GM11168 (cell line): ENCODE data around the gene BIK.

ENCODE experiments used
- in situ Hi-C: fragments of 300-500 bp; cut with MboI; formaldehyde crosslinking; loops from one replicate; pipeline ENCODE4 v1.12.0; 2022; ENCODE audit warnings: low sequenced_read_pairs; ENCODE audit not compliant: unreplicated experiment

Gene BIK, protein sequence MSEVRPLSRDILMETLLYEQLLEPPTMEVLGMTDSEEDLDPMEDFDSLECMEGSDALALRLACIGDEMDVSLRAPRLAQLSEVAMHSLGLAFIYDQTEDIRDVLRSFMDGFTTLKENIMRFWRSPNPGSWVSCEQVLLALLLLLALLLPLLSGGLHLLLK

DNA sequence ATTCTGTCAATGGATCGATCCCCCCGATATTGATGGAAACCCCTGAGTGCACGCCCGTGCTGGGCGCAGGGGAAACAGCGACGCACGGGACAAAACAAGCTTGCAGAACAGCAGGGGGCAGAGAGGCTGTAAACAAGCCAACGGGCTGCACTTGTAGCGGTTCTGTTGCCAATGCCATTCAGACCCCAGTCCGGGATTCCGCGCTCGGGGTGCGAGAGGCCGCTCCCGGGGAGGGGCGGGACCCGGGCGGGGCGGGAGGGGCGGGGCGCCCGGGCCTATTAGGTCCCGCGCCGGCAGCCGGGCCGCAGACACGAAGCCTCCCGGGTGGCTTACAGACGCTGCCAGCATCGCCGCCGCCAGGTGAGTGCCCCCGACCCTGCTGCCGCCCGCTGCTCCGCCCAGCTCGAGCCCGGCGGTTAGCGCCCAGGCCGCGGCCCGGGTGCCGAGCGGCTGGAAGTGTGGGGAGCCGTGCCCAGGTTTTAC lies at the start of gene BIK:
Gene BIK, plus strand, starts transcription at position 307 of the 483 bp plus-strand sequence. CDS start 13,273 bp downstream, outside the sequence.
- in situ Hi-C loops = no loop called here

DNA sequence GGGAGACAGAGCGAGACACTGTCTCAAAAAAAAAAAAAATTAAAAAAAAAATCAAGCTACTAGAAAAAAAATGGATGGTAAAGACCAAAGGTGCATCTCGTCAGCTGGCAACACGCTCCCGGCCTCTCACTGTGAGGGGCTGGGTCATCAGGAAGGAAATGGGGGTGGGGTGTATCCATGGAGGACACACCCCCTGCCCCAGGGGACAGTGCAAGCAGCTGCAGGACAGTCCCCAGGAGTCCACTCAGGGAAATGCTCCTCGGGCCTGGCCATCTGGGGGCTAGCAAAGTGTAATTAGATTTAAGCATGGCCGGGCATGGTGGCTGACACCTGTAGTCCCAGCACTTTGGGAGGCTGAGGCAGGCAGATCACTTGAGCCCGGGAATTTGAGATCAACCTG lies 44.4 kb upstream of the BIK start:
- in situ Hi-C loops = no loop called here

DNA sequence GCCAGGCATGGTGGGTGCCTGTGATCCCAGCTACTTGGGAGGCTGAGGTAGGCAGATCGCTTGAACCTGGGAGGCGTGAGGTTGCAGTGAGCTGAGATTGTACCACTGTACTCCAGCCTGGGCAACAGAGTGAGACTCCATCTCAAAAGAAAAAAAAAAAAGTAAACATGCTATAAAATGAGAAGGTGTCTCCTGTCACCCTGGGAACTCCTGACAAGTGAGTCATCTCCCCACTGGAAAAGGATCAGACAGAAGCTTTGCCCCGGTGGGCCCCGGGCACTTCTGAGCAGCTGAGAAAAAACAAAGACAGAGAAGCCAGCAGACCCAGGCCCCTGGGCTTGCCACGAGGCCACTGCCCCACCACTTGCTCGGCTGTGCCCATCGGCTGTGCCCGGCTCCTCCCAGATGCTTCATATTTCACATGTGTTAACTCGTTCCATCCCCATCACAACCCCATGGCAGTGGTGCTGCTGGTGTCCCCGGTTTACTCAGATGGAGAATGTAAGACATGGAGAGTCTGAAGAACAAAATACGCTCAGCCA lies 43.6 kb upstream of the BIK start:
- in situ Hi-C loops = no loop called here

DNA sequence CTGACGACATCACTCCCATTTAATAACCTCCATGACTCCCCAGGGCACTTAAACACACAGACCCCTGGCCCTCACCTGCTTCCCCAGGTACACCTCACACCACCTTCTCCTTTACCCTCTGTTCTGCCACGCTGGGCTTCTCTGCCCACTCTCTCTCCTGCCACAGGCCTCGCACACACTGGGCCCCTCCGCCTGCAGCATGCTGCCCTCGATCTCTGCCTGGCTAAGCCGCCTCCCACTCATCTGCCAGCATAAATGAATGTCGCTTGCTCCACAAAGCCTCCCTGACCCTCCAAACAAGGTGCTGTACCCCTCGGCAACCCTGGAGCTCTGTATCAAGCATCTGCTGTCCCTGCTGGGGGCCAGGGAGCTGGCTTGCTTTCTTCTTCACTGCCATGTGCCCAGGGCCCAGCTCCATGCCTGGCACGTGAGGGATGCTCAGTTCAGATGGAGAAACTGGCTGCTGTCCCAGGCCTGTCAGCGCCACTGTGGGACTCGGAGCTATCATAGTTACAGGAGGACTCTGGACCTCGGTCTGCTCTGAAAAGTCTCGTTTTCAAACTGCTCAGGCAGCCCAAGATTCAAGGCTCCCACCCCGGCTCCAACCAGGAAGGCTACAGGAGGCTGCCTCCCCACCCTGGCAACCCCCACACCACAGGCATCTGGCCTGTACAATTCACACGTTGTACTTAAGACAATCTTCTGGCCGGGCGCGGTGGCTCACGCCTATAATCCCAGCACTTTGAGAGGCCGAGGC lies 33.3 kb upstream of the BIK start:
- in situ Hi-C loops = no loop called here

DNA sequence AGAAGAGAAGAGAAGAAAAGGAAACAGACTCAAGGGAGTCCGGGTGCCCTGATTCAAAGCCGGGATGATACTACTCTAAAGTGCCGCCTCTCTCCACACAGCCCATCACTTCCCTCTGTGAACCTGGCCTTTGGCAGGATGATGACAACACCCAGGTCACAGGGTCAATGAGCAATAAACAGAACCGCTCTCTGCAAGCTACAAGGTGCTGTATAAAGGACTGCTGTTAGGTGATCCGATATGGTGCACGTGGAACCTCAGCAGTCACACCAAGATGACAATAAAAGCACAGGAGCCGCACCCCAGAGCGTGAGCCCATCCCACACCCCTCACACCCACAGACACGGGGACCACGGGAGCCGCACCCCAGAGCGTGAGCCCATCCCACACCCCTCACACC lies 32.0 kb upstream of the BIK start:
- in situ Hi-C loops = no loop called here

DNA sequence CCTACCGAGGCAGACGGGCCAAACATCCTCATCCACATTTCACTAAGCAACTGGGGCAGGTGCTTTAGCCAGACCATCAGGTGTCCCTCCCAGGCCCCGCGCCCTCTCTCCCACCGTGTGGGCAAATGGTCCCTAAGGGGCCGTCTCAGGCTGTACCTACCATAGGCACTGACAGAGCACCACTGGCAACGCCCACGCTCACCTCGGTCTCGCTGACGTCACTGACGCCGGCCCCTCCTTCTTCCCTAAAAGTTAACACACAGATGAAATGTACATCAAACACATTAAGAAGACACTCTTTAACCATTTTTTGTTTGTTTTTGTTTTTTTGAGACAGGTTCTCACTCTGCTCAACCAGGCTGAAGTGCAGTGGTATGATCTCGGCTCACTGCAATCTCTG lies 30.8 kb upstream of the BIK start:
- in situ Hi-C loops = no loop called here

DNA sequence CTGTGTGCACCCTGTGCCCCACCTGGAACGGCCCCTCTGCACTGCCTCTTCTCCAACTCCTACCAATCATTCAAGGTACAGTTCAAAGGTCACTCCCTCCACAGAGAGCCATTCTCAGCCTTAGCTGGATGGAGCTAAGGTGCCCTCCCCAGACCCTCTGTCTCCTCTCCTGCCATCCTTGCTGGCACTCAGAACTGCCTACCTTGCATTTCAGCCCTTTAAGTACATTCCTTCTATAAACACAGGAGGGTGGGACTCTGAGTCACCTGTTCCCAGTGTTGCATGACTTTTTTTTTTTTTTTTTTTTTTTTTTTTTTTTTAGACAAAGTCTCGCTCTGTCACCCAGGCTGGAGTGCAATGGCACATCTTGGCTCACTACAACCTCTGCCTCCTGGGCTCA lies 29.9 kb upstream of the BIK start:
- in situ Hi-C loops = no loop called here

DNA sequence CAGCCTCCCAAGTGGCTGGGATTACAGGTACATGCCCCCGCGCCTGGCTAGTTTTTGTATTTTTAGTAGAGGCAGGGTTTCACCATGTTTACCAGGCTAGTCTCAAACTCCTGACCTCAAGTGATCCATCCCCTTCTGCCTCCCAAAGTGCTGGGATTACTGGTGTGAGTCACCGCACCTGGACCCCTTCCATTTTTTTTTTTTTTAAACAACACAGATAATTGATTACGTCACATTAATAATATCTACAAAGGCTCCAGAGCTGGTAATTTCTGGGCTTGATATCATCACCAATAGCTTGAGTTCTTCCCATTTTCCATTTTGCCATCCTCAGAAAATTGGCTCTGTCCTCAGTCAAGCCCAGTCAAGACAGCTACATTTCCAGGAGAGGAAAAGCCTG lies 28.6 kb upstream of the BIK start:
- in situ Hi-C loops = no loop called here

DNA sequence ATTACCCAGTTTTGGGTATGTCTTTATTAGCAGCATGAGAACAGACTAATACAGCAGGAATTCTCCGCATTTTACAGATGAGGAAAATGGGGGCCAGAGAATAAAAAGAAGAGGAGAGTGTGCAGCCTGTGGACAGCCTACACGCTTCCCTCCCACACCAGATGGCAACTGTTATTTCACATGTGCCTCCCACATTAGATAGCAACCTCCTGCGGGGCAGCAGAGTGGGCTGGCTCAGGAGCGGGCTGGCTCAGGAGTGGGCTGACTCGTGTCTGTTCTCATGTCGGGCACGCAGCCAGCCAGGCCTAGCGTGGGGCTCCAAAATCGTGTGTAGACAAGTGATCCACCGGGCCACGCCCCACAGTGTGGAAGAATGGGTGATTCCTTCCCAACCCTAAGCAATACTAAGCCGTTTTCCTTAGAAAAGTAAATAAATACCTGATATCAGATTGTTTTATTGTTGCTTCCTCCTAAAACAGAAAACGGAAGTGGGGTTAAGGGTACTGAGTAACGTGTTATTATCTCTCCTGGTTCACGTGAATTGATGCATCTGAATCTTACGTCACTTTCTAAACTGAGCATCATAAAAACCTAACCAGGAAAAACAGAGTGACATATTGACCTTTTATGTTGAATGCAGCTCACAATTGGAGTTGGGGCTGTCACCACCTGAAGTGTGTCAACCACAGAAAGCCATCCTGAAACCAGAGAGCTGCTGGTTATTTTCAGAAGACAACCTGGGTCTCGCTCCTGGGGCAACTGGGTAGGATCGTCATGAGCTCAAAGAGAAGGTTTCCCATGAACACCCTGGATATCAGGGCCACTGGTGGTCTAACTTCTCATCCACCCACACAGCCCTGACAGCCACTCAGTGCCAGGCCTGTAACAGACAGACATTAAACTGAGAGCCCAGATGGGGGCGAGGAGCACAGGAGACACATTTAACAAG lies 24.6 kb upstream of the BIK start:
- in situ Hi-C loops = no loop called here

DNA sequence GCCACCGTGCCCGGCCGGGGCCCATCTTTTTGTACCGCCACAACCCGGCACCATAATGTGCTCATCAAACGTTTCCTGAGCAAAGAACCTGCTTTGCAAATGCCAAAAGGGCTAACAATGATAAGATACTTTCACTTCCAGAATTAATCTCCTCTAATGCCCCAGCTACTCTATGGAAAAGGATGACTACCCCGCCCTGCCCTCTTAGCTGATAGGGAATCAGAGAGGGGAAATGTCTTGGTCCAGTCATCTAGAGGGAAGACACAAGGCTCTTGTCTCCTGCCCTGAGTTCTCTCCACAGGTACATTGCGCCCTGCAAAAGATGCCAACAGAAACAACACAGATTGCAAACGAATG lies 21.9 kb upstream of the BIK start:
- in situ Hi-C loops = no loop called here

DNA sequence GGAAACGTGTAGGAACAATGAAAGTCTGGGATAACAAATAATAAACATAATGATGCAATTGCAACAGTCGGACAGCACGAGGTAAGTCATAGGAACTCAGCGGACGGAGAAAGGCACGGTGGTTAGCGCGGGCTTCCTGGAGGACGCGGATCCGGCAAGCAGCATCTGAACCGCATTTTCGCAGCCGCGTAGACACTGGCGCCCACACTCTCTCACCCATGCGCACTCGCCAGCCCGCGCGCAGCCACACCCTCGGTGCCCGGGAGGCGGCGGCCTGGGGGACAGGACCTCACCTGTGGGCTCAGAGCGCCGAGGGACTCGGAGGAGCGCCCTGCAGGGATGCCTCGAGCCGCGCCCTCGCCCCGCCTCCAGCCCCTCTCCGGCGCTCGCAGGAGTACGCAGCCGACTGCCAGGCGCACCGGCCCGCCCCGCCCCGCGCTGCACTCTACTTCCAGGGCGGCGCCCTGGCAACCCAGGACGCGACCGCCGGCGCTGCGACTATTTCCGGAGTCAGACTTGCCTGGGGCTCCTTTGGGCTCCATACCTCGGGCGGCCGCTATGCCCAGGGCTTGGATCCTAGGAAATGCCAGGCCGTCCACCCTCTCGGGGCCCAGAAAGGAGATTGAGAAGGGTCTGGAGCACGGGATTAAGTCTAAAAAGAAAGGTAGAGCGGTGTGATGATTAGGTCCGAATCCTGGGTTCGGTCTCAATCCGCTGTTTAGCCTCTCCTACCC lies 21.4 kb upstream of the BIK start, which contains the start of gene TTLL1:
Gene TTLL1, minus strand, starts transcription at position 408 of the 734 bp plus-strand sequence. CDS start 13,805 bp downstream, outside the sequence.
- in situ Hi-C loops = no loop called here

DNA sequence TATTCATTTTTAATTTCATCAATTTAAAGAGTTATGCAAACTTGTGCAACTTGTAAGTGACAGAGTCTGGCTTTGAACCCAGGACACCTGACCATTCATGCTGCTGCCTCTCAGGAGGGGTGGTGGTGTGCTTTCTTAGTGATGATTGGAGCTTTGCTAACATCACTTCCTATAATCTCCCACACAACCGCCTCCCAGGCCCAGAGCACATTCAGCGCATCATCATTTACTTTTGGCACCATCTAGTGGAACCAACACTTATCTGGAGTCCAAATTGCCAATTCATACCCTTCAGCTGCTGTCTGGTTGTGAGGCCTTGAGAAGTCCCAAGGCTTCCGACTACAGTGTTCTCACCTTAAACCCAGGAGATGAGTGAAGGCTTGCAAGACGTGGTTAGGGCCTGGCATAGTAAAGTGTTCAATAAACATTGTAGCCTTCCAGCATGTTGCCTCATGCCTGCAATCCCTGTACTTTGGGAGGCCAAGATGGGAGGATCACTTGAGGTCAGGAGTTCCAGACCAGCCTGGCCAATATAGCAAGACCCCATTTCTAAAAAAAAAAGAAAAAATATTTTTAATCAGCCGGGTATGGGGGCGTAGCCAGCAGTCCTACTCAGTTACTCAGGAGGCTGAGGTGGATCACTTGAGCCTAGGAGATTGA lies 20.3 kb upstream of the BIK start:
- in situ Hi-C loops = no loop called here

DNA sequence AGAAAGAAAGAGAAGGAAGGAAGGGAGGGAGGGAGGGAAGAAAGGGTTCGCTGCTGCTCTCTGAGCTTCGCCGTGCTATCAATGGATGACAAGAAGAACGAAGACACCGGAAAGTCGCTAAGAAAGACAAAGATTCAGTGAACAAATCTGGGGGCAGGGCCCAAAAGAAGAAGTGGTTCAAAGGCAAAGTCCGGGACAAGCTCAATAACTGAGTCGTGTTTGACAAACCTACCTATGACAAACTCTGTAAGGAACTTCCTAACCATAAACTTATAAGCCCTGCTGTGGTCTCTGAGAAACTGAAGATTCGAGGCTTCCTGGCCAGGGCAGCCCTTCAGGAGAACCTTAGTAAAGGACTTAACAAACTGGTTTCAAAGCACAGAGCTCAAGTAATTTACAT lies 18.5 kb upstream of the BIK start:
- in situ Hi-C loops = no loop called here

DNA sequence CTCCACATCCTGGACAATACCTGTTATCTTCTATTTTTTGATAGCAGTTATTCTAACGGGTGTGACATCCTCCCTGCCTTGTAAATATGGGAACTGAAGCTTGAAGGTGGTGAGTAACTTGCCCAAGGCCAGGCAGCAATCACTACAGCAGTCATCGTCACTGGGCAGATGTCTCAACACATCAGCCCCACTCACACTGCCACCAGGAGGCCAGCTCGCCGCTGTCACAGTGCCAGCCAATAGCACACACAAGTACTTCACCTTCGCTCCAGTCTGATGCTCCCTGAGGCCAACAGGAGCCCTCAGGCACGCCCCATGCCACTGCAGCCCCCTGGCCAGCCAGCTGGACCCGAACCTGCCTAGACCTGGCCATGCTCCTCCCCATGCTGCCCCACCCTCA lies 16.5 kb upstream of the BIK start:
- in situ Hi-C loops = no loop called here

DNA sequence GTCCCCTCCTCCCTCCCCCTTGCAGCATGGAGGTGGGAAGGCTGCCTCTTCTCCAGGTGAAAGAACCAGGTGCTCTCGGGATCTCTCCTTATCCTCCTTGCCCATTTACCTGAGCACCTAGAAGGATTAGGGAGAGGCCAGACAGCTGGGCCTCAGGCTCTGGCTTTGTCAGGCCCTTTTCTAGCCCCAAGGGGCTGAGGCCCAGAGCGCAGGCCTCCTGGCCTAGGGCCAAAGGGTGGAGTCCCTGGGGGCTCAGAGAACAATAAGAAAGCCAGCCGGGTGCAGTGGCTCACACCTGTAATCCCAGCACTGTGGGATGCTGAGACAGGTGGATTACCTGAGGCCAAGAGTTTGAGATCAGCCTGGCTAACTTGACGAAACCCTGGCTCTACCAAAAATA lies 16.0 kb upstream of the BIK start:
- in situ Hi-C loops = no loop called here

DNA sequence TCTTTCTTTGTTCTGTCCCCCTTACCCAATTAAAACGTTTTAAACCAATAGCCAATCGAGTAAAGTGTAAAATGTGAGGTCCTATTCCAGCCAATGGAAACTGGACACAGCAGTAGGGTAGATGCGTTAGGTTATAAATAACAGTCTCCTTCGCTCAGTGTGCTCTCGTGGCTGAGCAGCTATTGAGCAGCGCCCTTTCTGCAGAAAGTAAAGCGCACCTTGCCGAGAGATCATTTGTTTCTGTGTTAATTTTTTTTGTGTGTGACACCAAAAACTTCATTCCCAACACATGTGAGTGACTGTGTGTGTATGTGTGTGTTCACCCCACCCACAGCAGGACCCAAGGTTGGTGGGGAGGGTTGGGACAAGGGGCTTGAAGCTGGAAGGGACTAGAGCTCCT lies 14.1 kb upstream of the BIK start:
- in situ Hi-C loops = no loop called here

DNA sequence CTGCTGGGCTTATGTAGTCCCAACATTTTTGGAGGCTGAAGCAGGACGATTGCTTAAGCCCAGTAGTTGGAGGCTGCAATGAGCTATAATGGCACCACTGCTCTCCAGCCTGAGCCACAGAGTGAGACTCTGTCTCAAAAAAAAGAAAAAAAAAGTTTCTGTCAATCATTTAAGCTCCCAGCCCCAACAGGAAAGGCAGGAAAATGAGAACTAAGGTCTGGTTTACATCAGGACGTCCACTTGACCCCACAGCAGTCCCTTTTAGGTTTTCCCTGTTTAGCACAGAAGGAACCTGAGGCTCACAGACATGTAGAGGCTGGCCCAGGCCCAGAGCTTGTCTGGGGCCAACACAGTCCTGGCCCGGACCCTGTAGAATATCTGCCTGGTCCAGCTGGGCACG lies 12.2 kb upstream of the BIK start:
- in situ Hi-C loops = no loop called here

DNA sequence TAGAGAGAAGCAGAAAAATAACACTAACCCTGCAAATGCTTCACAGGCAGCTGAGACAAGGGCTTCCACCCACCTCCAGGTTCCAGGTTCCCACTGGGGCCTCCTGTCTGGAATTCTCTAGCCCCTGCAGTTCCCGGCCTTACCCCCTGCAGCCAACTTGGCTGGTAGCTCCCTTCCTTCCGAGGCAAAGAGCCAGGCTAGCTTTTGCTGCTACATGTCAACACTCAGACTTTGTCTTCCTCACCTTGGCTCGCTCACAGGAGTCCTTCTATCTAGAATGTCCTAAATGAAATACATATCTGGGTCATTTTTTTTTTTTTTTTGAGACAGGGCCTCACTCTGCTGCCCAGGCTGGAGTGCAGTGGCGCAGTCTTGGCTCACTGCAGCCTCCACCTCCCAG lies 11.5 kb upstream of the BIK start:
- in situ Hi-C loops = no loop called here

DNA sequence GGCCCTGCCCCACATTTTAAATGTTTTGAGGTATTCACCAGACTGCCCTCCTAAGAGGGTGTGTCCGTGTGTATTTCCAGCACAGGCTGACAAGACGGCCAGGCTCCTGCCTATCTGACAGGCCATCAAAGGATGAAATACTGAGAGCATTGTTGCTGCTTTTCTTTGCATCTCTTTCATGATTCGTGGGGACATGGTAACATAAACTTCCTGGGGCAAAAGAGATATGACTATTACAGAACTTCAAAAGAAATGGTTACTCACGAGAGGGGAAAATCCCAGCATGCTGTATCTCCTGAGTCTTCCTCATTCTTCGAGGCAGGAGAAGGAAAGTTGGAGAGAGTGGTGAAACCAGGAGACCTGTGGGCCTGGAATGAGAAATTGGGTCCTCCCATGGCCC lies 10.3 kb upstream of the BIK start:
- in situ Hi-C loops = no loop called here

DNA sequence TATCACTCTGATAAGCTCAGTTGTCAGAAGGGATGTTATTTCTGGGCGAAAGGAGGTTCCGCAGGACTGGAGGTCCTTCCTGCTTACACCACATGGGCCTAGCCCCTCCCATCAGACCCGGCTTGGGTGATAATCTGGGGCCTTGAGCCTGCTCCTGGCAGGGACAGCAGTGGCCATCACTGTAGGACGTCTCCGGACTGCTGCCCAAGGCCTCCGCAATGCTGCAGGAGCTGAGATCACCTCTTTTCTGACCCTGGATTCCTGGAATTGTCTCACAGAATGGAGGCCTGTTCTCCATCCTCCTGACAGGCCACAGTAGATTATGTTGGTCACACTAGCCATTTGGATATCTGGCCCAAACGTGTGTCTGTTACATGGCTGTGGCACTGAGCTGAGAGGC lies 9.2 kb upstream of the BIK start:
- in situ Hi-C loops = no loop called here
